ENCODE results near the gene TOP3A.

Gene TOP3A

GRCh38 chr17:18230288-18231141 lies 84.3 kb downstream of the TOP3A start:
- DNase-seq = no peak

GRCh38 chr17:18229771-18230170 lies 85.0 kb downstream of the TOP3A start:
- no peak for DNase-seq

- DNase-seq = no peak
Observed at GRCh38 chr17:18229254-18229653, 85.5 kb downstream of the TOP3A start.

GRCh38 chr17:18228176-18228682 lies 86.6 kb downstream of the TOP3A start:
- no peak for DNase-seq

- no peak for DNase-seq
Observed at GRCh38 chr17:18227635-18228034, 87.2 kb downstream of the TOP3A start.

- DNase-seq = no peak
Observed at GRCh38 chr17:18226284-18226945, 88.4 kb downstream of the TOP3A start.

GRCh38 chr17:18225642-18226283 lies 89.0 kb downstream of the TOP3A start:
- DNase-seq = no peak

- peak; percentile 78 for DNase-seq
Observed at GRCh38 chr17:18225121-18225641, 89.6 kb downstream of the TOP3A start, which contains the start of gene LLGL1. Gene LLGL1 (plus strand): TSS chr17:18225635. CDS start chr17:18225683, 48 bp downstream.

GRCh38 chr17:18224387-18225120 lies 90.2 kb downstream of the TOP3A start:
- DNase-seq = no peak

- DNase-seq = no peak
Observed at GRCh38 chr17:18224053-18224386, 90.8 kb downstream of the TOP3A start.

Data from NCI-H1436 treated with DMSO at 0.1 percent for 48 hours (cell line).